HepG2 (cell line): ENCODE measurements around the gene CYTH2. TPM values are rescaled to one million over a fixed set of nuclear protein-coding genes. Genes with fewer than 3 reads are reported as not detected.
A peak's percentile ranks its signal among the peaks of the same experiment; 100 is the strongest.

Source experiments
- ARNT ChIP-seq: fragments of 450-650 bp; IDR thresholded peaks from 2 replicates; pipeline ENCODE4 v1.6.1; 2017
- DPF2 ChIP-seq: sonication (generic); formaldehyde crosslinking; IDR thresholded peaks from 2 replicates; pipeline ENCODE4 v1.4.0; 2020; ENCODE audit warnings: mild to moderate bottlenecking, low read depth, missing genetic modification reagents, borderline replicate concordance
- EHMT2 ChIP-seq: fragments of 200-600 bp; sonication (generic); IDR thresholded peaks from 2 replicates; pipeline ENCODE4 v1.7.0; 2017; ENCODE audit warnings: antibody characterized with exemption, low read depth, low read length, borderline replicate concordance
- GFI1 ChIP-seq: sonication (generic); formaldehyde crosslinking; IDR thresholded peaks from 2 replicates; pipeline ENCODE4 v1.5.0; 2020; ENCODE audit warnings: missing genetic modification reagents, mild to moderate bottlenecking, borderline replicate concordance
- HES4 ChIP-seq: sonication (generic); formaldehyde crosslinking; IDR thresholded peaks from 2 replicates; pipeline ENCODE4 v1.9.0; 2021; ENCODE audit warnings: mild to moderate bottlenecking, missing genetic modification reagents, borderline replicate concordance
- HHEX ChIP-seq: IDR thresholded peaks from 2 replicates; pipeline ENCODE4 v1.6.1; 2016; ENCODE audit warnings: control low read depth
- KDM1A ChIP-seq: IDR thresholded peaks from 2 replicates; pipeline ENCODE4 v1.6.1; 2016; ENCODE audit warnings: missing compliant biosample characterization
- KDM4B ChIP-seq: sonication (generic); formaldehyde crosslinking; IDR thresholded peaks from 2 replicates; pipeline ENCODE4 v1.4.0; 2020; ENCODE audit warnings: missing genetic modification reagents
- NFYB ChIP-seq: sonication (generic); formaldehyde crosslinking; IDR thresholded peaks from 2 replicates; pipeline ENCODE4 v1.4.0; 2020; ENCODE audit warnings: missing genetic modification reagents
- REPIN1 ChIP-seq: sonication (generic); formaldehyde crosslinking; IDR thresholded peaks from 2 replicates; pipeline ENCODE4 v1.8.0; 2022; ENCODE audit warnings: missing genetic modification reagents, low read depth, mild to moderate bottlenecking, borderline replicate concordance
- RFX3 ChIP-seq: IDR thresholded peaks from 2 replicates; pipeline ENCODE4 v1.6.1; 2016; ENCODE audit warnings: missing biosample characterization, missing genetic modification reagents
- SAFB2 ChIP-seq: sonication (generic); formaldehyde crosslinking; IDR thresholded peaks from 2 replicates; pipeline ENCODE4 v1.5.1; 2020; ENCODE audit warnings: missing genetic modification reagents, low read depth, mild to moderate bottlenecking, borderline replicate concordance
- WIZ ChIP-seq: sonication (generic); formaldehyde crosslinking; IDR thresholded peaks from 2 replicates; pipeline ENCODE4 v1.5.1; 2020; ENCODE audit warnings: mild to moderate bottlenecking, missing genetic modification reagents
- ZKSCAN1 ChIP-seq: fragments of 150-350 bp; IDR thresholded peaks from 2 replicates; pipeline ENCODE4 v1.6.1; 2014; ENCODE audit warnings: low read length
- ZNF232 ChIP-seq: sonication (generic); formaldehyde crosslinking; IDR thresholded peaks from 2 replicates; pipeline ENCODE4 v1.4.0; 2020; ENCODE audit warnings: missing genetic modification reagents, borderline replicate concordance
- ZNF263 ChIP-seq: sonication (generic); formaldehyde crosslinking; IDR thresholded peaks from 2 replicates; pipeline ENCODE4 v1.4.0; 2020; ENCODE audit warnings: missing genetic modification reagents
- ZNF614 ChIP-seq: IDR thresholded peaks from 2 replicates; pipeline ENCODE4 v1.6.1; 2018; ENCODE audit warnings: missing biosample characterization, missing genetic modification reagents, inconsistent platforms, borderline replicate concordance
- ZNF713 ChIP-seq: sonication (generic); formaldehyde crosslinking; IDR thresholded peaks from 2 replicates; pipeline ENCODE4 v1.4.0; 2020; ENCODE audit warnings: mild to moderate bottlenecking, missing genetic modification reagents
- ZSCAN21 ChIP-seq: sonication (generic); formaldehyde crosslinking; IDR thresholded peaks from 2 replicates; pipeline ENCODE4 v1.8.0; 2022; ENCODE audit warnings: mild to moderate bottlenecking, missing genetic modification reagents, moderate library complexity, borderline replicate concordance
- polyA plus RNA-seq, 8 experiments: library from polyadenylated mRNA; depleted of rRNA in 3 of 8; stranded (reverse) in 7 of 8; unstranded in 1 of 8; fragments of >200 nt; fragmentation: Illumina TruSeq in 4 of 8; extraction: Trizol in 4 of 8; gene quantifications; 2 replicates each; pipeline versions ENCODE4 v1.2.1 to v1.2.3, GENCODE V29; 2011 to 2016; ENCODE audit warnings: low read depth in 4 of 8, missing spikeins in 1 of 8, mixed read lengths in 1 of 8; ENCODE audit not compliant: insufficient read depth in 1 of 8
- total RNA-seq, 5 experiments: library from RNA; depleted of rRNA; stranded (reverse); fragments of >200 nt; fragmentation: Illumina TruSeq; extraction: Trizol; gene quantifications; 2 replicates each; pipeline ENCODE4 v1.2.3, GENCODE V29; 2016; ENCODE audit warnings: low read depth in 1 of 5
- TF ChIP-seq, protein P1 (sequence below): sonication (generic); formaldehyde crosslinking; IDR thresholded peaks from 2 replicates; pipeline ENCODE4 v1.8.1; 2023; ENCODE audit warnings: mild to moderate bottlenecking, missing genetic modification reagents, borderline replicate concordance
- TF ChIP-seq, protein P2 (sequence below): sonication (generic); formaldehyde crosslinking; IDR thresholded peaks from 2 replicates; pipeline ENCODE4 v1.4.0; 2020; ENCODE audit warnings: missing genetic modification reagents
- TF ChIP-seq, protein P3 (sequence below), 2 experiments: fragments of 450-650 bp in 1 of 2; sonication (generic) in 1 of 2; formaldehyde crosslinking; IDR thresholded peaks; 2 replicates each; pipeline versions ENCODE4 v1.5.0 to v1.8.0; 2020 to 2022; ENCODE audit warnings: mild to moderate bottlenecking in 1 of 2, missing genetic modification reagents in 1 of 2
- TF ChIP-seq, protein P4 (sequence below): sonication (generic); formaldehyde crosslinking; IDR thresholded peaks from 2 replicates; pipeline ENCODE4 v1.5.1; 2020; ENCODE audit warnings: missing genetic modification reagents, mild to moderate bottlenecking, borderline replicate concordance

Gene CYTH2
- total and polyA plus RNA-seq, 2 of the 13 experiments (the other 11 are each of a cell fraction or from before 2014, with no cell fraction given): 16.5 to 39.3 TPM

- TF ChIP-seq, protein P1, sequence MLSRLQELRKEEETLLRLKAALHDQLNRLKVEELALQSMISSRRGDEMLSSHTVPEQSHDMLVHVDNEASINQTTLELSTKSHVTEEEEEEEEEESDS (CRISPR knock-in tag): no peak
- TF ChIP-seq ZNF614 (CRISPR knock-in tag): peak; percentile 19; the same call in 1 of the 2 replicates
- TF ChIP-seq HHEX (CRISPR knock-in tag): no peak
- TF ChIP-seq, protein P2, sequence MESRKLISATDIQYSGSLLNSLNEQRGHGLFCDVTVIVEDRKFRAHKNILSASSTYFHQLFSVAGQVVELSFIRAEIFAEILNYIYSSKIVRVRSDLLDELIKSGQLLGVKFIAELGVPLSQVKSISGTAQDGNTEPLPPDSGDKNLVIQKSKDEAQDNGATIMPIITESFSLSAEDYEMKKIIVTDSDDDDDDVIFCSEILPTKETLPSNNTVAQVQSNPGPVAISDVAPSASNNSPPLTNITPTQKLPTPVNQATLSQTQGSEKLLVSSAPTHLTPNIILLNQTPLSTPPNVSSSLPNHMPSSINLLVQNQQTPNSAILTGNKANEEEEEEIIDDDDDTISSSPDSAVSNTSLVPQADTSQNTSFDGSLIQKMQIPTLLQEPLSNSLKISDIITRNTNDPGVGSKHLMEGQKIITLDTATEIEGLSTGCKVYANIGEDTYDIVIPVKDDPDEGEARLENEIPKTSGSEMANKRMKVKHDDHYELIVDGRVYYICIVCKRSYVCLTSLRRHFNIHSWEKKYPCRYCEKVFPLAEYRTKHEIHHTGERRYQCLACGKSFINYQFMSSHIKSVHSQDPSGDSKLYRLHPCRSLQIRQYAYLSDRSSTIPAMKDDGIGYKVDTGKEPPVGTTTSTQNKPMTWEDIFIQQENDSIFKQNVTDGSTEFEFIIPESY: no peak
- 0 out of 2 replicates have a peak, but pooled peaks have one; percentile 26 for TF ChIP-seq HES4 (CRISPR knock-in tag)
- TF ChIP-seq, protein P3, sequence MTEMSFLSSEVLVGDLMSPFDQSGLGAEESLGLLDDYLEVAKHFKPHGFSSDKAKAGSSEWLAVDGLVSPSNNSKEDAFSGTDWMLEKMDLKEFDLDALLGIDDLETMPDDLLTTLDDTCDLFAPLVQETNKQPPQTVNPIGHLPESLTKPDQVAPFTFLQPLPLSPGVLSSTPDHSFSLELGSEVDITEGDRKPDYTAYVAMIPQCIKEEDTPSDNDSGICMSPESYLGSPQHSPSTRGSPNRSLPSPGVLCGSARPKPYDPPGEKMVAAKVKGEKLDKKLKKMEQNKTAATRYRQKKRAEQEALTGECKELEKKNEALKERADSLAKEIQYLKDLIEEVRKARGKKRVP (CRISPR knock-in tag; IDR thresholded peaks at IDR 0.05): 0 out of 4 replicates have a peak, but pooled peaks of 1 of the 2 experiments have one; percentile 50
- TF ChIP-seq KDM1A: peak; percentile 90; the same call in 1 of the 2 replicates
- no peak for TF ChIP-seq SAFB2 (CRISPR knock-in tag)
- 0 out of 2 replicates have a peak, but pooled peaks have one; percentile 22 for TF ChIP-seq NFYB (CRISPR knock-in tag)
- TF ChIP-seq EHMT2: no peak
- TF ChIP-seq, protein P4, sequence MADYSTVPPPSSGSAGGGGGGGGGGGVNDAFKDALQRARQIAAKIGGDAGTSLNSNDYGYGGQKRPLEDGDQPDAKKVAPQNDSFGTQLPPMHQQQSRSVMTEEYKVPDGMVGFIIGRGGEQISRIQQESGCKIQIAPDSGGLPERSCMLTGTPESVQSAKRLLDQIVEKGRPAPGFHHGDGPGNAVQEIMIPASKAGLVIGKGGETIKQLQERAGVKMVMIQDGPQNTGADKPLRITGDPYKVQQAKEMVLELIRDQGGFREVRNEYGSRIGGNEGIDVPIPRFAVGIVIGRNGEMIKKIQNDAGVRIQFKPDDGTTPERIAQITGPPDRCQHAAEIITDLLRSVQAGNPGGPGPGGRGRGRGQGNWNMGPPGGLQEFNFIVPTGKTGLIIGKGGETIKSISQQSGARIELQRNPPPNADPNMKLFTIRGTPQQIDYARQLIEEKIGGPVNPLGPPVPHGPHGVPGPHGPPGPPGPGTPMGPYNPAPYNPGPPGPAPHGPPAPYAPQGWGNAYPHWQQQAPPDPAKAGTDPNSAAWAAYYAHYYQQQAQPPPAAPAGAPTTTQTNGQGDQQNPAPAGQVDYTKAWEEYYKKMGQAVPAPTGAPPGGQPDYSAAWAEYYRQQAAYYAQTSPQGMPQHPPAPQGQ (CRISPR knock-in tag): no peak
- no peak for TF ChIP-seq GFI1 (CRISPR knock-in tag)
- no peak for TF ChIP-seq ZKSCAN1
- no peak; the same call in 1 of the 2 replicates for TF ChIP-seq RFX3 (CRISPR knock-in tag)
- no peak for TF ChIP-seq ZNF232 (CRISPR knock-in tag)
- TF ChIP-seq ZNF263: no peak
- no peak for TF ChIP-seq DPF2 (CRISPR knock-in tag)
- no peak for TF ChIP-seq ZNF713
- no peak for TF ChIP-seq WIZ (CRISPR knock-in tag)
- no peak for TF ChIP-seq KDM4B (CRISPR knock-in tag)
- no peak for TF ChIP-seq ARNT
- TF ChIP-seq ZSCAN21 (CRISPR knock-in tag): no peak
- no peak for TF ChIP-seq REPIN1
Measured at GRCh38 chr19:48513289-48514122, 44.3 kb downstream of the CYTH2 start (continued).
